Islet of Langerhans (tissue), 1 donor: ENCODE data around the gene WNT3A.

ENCODE experiments used
- FAIRE-seq: peaks from one replicate; lab custom pipeline; 2011; peaks lifted over from hg19 to GRCh38; lab: Jason Lieb, UNC

WNT3A gene

GRCh38 chr1:228070173-228070572, 63.4 kb downstream of the WNT3A start:
- no peak for FAIRE-seq

GRCh38 chr1:228070851-228071250, 64.1 kb downstream of the WNT3A start:
- FAIRE-seq, result no peak

- no peak for FAIRE-seq
These were observed 65.2 kb downstream of the WNT3A start for GRCh38 chr1:228071839-228072657.

- no peak for FAIRE-seq
These were observed 65.9 kb downstream of the WNT3A start for GRCh38 chr1:228072658-228073043.

- FAIRE-seq, result no peak
These were observed 66.5 kb downstream of the WNT3A start for GRCh38 chr1:228073061-228073856.

- no peak for FAIRE-seq
These were observed 67.2 kb downstream of the WNT3A start for GRCh38 chr1:228073857-228074545.

- no peak for FAIRE-seq
These were observed 68.3 kb downstream of the WNT3A start for GRCh38 chr1:228074954-228075730.

- no peak for FAIRE-seq
These were observed 69.0 kb downstream of the WNT3A start for GRCh38 chr1:228075801-228076271.

GRCh38 chr1:228076796-228077430, 70.1 kb downstream of the WNT3A start:
- no peak for FAIRE-seq

GRCh38 chr1:228077565-228078330, 71.0 kb downstream of the WNT3A start:
- no peak for FAIRE-seq

- FAIRE-seq, result no peak
These were observed 72.2 kb downstream of the WNT3A start for GRCh38 chr1:228079013-228079412.

- FAIRE-seq, result no peak
These were observed 72.9 kb downstream of the WNT3A start for GRCh38 chr1:228079601-228080263.

- no peak for FAIRE-seq
These were observed 74.3 kb downstream of the WNT3A start for GRCh38 chr1:228081144-228081543.

- FAIRE-seq, result no peak
These were observed 74.9 kb downstream of the WNT3A start for GRCh38 chr1:228081578-228082213.

GRCh38 chr1:228082214-228082917, 75.6 kb downstream of the WNT3A start, which contains the start of gene ARF1:
TSS of gene ARF1 (plus strand) at chr1:228082708. CDS start at chr1:228097115, 14,407 bp downstream.
- FAIRE-seq, result no peak

GRCh38 chr1:228082918-228083870, 76.4 kb downstream of the WNT3A start:
- no peak for FAIRE-seq

- no peak for FAIRE-seq
These were observed 77.1 kb downstream of the WNT3A start for GRCh38 chr1:228083871-228084278.

GRCh38 chr1:228084325-228084724, 77.5 kb downstream of the WNT3A start:
- FAIRE-seq, result no peak
